Activated CD8-positive, alpha-beta memory T cell treated with anti-CD3 and anti-CD28 coated beads, Interleukin-2, amount 50 U/mL, for 24 hours (primary cell): ENCODE measurements around the gene CABP4.
"Not testable (repeated sequence)": the region's sequence is repeated elsewhere in the genome, so short reads cannot be mapped to it uniquely, and the experiment has no call there.

Source experiments
- DNase-seq: peaks from one replicate; pipeline ENCODE4 v3.0.0-alpha.2; 2020; ENCODE audit errors: extremely low read depth

CABP4 gene

DNA sequence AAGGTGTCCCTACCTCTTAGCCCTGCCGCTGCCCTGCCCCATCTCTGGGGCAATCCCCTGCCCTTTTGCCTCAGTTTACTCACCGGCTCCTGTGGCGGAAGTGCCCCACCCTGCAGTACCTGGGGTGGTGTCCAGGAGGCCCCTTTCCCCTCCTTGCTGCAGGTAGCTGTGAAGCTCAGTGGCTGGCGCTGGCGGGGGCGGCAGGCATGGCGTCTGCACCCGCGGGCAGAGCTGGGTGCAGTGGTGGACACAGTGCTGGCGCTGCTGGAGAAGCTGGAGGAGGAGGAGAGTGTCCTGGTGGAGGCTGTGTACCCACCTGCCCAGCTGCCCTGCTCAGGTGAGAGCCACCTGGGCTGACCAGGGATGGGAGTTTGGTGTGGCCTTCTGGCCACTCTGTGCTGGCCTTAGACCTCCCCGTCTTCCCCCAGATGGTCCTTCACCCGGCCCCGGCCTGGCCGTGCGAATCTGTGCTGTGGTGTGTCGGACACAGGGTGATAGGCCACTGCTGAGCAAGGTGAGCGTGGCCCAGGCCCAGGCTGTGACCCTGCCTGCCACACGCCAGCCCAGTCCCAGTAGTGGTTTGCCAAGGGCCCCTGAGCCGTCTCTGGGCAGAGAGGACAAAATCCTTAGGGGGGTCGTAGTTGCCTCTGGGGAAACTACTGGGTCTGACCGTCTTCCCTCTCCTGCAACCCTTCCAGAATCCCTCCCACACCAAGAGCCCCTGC lies 35.7 kb upstream of the CABP4 start:
- no peak for DNase-seq

DNA sequence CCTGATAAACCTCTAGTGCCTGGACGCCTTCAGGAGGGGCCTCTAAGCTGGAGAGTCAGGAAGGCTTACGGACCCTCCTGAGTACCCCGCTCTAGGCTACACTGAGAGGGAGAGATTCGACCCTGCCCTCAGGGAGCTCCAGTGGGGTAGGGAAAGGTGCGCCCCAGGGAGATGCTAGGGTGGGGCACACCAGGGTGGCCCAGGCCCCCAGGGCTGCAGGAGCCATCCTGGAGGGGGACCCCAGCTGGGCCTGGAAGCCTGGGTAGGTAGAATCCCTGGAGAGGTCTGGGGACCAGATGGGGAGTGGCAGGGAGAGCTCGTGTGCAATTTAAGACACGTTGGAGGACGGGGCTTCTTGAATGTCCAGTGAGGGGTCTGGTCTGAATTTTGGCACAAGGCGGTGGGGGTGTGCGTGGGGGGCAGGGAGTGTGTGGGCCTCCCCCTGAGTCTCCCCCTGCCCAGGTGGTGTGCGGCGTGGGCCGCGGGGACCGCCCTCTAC lies 35.0 kb upstream of the CABP4 start:
- DNase-seq, result no peak

DNA sequence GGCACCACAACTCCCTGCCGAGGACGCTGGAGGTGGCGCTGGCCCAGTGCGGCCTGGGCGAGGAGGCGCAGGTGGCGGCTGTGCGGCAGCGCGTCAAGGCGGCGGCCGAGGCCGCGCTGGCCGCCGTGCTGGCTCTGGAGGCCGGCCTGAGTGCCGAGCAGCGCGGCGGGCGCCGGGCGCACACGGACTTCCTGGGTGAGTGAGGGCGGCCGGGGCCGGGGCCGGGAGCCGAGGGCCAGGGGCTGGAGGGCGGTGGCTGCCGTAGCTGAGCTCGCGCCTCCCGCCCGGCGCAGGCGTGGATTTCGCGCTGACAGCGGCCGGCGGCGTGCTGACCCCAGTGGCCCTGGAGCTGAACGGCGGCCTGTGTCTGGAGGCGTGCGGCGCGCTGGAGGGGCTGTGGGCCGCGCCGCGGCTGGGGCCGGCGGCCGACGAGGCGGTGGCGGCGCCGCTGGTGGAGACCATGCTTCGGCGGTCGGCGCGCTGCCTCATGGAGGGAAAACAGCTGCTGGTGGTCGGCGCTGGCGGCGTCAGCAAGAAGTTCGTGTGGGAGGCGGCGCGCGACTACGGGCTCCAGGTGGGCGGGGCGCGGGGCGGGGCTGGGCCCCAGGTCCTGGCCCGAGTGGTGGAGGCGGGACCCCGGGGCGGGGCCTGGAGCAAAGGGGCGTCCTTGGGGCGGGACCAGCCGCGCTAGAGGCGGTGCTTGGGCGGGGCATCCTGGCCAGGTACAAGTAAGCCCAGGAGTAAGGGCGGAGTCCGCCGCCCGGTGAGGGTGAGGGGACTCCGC lies 34.3 kb upstream of the CABP4 start:
- DNase-seq, result peak; percentile 93

DNA sequence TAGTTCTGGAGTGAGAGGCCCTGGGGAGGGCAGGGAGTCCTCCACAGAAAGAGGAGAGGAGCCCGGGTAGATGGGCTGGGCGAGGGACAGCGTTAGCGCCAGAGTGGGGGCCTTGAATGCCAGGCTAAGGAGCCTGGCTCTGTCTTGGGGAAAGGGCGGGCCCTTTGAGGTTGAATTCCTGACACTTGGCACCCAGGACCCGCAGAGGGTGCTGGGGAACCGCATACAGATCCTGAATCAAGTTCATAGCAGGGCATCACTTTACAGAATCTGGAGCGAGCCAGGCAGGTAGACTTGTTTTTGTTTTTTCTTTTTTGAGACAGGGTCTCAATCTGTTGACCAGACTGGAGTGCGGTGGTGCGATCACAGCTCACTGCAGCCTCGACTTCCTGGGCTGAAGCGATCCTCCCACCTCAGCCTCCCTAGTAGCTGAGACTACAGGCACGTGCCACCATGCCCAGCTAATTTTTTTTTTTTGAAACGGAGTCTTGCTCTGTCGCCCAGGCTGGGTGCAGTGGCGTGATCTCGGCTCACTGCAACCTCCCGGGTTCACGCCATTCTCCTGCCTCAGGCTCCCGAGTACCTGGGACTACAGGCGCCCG lies 33.6 kb upstream of the CABP4 start:
- DNase-seq, result no peak

DNA sequence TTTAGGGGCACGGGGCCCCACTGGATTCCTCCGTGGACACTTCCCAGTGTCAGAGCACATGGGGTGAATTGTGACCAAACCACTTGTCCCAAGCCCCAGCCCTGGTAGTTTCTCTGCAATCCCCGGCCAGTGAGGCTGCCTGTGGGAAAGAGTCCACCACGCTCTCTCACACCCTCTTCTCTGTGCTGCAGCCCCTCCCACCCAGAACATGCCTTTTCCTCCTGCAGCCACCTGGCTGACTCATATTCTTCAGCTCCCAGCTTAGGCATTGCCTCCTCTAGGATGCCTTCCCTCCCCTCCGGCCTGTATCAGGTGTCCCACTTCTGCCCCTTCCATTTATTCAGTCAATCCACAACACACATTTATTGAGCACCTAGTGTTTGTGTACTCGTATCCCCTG lies 32.3 kb upstream of the CABP4 start:
- DNase-seq, result no peak

DNA sequence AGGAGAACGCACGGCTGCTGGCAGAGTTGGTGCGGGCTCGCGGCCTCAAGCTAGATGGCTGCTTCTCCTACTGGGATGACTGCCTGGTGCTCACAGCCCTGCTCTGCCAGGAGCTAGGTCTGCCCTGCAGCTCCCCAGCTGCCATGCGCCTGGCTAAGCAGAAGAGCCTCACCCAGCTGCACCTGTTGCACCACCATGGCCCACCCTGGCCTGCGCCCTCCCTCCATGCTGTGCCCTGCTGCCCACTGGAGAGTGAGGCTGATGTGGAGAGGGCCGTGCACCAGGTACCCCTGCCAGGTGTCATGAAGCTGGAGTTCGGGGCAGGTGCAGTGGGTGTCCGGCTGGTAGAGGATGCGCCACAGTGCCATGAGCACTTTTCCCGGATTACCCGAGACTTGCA lies 31.7 kb upstream of the CABP4 start:
- no peak for DNase-seq

DNA sequence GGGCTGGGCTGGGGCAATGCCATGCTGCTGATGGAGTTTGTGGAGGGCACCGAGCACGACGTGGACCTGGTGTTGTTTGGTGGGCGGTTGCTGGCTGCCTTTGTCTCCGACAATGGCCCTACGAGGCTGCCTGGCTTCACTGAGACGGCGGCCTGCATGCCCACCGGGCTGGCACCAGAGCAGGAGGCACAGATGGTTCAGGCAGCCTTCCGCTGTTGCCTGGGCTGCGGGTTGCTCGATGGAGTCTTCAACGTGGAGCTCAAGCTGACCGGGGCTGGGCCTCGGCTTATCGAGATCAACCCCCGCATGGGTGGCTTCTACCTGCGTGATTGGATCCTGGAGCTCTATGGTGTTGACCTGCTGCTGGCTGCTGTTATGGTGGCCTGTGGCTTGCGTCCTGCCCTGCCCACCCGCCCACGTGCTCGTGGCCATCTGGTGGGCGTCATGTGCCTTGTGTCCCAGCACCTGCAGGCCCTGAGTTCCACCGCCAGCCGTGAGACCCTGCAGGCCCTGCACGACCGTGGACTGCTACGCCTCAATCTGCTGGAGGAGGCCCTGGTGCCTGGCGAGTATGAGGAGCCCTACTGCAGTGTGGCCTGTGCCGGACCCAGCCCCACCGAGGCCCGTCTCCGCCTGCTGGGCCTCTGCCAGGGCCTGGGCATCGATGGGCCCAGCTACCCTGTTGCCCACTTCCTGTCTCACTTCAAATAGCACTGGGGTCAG lies 31.1 kb upstream of the CABP4 start:
- no peak for DNase-seq

DNA sequence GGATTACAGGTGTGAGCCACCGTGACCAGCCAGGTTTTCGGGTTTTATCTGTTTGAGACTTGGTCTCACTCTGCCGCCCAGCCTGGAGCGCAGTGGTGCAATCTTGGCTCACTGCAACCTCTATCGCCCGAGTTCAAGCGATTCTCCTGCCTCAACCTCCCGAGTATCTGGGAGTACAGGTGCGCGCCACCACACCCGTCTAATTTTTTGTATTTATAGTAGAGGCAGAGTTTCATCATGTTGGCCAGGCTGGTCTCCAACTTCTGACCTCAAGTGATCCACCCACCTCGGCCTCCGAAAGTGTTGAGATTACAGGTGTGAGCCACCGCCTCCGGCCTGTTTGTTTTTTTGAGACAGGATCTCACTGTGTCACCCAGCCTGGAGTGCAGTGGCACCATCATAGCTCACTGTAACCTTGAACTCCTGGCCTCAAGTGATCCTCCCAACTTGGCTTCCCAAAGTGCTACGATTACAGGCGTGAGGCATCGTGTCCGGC lies 27.7 kb upstream of the CABP4 start:
- not testable (repeated sequence) for DNase-seq

DNA sequence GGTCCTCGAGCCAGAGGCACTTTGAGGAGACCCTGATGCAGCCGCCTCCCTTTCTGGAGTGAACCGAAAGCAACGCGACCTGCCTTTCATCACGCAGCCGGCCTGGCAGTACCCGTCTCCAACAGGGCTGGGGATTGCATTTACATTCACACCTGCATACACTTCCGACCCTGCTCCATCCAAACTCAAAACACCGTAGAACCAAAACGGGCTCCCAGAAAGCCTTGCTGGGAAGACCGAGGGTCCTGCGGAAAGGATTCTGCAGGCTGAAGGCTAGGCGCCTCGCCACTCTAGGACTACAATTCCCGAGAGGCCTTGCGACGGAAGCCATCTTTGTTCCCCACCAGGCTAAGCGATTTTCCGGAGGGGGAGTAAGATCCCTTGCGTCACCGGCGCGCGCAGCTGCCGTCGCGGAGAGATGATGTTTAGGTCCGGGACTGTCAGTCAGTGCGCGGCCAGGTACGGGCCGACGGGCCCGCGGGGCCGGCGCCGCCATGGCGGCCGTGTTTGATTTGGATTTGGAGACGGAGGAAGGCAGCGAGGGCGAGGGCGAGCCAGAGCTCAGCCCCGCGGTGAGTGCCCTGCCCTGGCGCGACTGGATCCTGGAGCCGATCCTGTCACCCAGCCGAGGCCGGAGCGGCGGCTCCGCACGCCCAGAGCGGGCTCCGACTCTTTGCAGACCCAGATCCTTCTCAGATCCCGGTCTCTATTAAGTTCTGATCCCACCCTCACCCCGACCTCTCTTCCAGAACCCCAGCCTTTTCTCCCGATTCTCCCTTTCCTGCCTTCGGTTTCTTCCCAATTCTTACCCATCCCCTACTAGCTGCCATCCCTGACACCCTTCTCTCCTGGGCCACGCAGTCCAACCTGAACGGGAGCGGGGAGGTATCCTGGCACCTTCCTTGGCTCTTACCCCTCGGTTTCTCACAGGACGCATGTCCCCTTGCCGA lies 26.8 kb upstream of the CABP4 start, which contains the start of gene RPS6KB2:
TSS of gene RPS6KB2 (plus strand) at position 443 of the 950 bp plus-strand sequence. CDS start at position 495, 52 bp downstream.
- peak; percentile 100 for DNase-seq

DNA sequence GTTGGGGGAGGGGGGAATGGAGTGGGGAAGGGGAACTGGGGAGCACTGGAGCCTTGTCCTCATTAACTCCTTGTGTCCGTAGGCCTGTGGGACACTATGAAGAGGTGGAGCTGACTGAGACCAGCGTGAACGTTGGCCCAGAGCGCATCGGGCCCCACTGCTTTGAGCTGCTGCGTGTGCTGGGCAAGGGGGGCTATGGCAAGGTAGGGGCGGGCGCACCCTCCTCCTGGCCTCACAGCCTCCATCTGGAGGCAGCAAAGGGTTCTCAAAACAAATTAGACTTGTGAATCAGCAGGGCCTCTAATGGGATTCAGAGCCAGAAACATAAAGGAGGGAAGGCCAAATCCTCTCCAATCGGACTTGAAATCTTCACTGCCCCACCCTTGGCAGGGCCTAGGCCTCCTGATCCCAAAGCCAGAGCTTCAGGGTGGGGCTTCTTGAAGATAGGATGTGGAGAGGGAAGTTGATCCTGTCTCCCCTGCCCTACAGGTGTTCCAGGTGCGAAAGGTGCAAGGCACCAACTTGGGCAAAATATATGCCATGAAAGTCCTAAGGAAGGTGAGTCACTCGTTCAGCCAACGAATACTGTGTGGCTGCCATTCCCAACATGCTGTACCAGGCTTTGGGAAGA lies 26.0 kb upstream of the CABP4 start:
- DNase-seq, result no peak

DNA sequence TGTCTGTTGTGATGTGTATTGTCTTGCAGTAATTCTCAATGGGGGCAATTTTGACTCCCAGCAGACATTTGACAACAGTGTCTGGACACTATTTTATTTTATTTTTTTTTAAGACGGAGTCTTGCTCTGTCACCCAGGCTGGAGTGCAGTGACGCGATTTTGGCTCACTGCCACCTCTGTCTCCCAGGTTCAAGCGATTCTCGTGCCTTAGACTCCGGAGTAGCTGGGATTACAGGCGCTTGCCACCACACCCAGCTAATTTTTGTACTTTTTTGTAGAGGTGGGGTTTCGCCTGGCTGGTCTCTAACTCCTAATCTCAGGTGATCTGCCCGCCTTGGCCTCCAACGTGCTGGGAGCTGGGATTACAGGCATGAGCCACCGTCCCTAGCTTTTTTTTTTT lies 25.4 kb upstream of the CABP4 start:
- no peak for DNase-seq

DNA sequence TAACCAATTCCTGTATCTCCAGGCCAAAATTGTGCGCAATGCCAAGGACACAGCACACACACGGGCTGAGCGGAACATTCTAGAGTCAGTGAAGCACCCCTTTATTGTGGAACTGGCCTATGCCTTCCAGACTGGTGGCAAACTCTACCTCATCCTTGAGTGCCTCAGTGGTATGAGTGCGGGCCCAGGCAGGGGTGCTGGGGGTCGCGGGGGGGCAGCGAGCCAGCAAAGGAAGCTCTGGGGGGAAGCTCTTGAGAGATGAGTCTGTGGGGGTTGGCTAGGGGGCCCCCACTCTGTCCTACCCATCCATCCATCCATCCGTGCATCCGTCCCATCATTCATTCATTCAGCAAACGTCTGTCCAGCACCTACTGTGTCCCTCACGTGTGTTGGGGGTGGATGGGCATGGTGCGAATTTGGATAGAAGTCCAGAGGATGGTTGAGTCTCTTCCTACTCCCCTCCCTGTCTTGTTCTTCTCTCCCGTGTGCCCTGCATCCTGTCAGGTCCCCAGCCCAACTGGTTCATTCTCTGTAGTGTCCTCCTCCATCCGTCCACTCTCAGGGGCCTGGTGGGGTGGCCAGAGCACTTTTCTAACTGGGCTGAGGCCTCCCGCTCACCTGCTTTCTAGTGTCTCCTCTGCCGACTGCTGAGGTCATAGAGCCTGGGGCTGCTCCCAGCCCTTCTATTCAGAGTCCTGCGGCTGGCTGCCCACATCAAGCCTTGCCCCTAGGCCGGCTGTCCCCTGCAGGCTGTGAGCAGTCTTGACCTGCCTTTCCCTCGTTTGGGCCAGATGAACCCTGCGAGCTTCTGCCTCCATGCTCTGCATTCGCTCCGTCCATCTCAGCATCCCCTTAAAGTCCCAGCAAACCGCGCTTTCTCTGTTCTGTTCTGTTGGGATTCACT lies 23.6 kb upstream of the CABP4 start:
- no peak for DNase-seq

DNA sequence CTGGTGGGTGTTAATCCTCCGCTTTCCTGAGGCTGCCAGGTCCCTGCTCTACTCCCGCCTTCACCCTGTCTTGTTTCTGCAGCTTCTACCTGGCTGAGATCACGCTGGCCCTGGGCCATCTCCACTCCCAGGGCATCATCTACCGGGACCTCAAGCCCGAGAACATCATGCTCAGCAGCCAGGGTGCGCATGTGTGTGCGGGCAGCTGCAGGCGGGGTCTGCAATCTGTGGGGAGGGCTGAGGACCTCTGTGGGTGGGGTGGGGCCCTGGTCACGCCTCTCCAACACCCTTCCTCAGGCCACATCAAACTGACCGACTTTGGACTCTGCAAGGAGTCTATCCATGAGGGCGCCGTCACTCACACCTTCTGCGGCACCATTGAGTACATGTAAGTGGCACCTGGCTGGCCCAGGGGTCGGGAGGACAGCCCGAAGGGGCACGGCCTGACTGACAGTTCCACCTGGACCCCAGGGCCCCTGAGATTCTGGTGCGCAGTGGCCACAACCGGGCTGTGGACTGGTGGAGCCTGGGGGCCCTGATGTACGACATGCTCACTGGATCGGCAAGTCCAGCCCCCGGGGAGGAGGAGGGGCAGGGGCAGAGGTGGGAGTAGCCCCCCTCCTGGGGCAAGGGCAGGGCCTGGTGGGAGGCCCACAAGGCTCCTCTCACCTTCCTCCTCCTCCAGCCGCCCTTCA lies 22.4 kb upstream of the CABP4 start:
- no peak for DNase-seq

DNA sequence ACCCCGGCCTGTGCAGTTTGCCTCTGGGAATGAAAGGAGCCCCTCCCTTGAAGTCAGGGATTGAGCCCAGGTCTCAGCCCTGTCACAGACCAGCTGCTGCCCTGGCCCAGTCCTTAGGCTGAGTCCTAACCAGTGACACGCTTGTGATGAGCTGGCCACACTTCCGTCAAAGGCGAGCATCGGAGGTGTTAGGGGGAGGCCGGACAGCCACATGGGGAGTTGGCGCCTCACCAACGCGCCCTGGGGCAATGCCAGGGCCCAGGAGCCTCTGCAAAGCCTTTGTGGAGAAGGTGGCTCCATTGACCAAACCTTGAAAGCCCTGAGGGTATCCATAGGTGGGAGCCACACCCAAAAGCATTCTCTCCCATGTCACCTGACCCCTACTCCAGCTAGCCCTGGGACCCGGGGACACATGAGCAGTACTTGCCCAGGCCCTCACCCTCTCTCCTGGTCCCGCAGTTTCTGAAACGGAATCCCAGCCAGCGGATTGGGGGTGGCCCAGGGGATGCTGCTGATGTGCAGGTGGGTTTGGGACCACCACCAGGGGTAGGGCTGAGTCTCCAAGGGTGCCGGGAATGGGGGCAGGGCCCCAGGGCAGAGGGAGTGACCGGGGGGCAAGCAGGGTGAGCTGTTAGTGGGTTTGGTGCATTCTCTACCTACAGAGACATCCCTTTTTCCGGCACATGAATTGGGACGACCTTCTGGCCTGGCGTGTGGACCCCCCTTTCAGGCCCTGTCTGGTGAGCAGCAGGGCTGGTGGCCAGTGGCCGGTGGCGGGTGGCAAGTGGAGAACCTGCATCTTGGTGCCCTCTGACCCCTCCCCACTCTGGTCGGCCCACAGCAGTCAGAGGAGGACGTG lies 21.4 kb upstream of the CABP4 start:
- DNase-seq, result no peak

DNA sequence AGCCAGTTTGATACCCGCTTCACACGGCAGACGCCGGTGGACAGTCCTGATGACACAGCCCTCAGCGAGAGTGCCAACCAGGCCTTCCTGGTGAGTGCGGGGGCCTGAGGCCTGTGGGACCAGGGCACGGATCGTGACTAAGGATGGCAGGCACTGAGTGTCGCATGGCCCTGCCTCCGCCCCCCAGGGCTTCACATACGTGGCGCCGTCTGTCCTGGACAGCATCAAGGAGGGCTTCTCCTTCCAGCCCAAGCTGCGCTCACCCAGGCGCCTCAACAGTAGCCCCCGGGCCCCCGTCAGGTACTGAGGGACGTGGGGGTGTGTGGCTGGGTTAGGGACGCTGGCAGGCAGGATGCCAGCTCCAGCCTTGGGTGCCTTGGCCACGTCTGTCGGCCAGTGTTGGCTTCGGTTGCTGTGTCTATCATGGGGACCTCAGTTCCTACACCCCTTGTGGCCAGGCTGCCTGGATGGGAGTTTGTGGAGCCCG lies 20.7 kb upstream of the CABP4 start:
- no peak for DNase-seq

DNA sequence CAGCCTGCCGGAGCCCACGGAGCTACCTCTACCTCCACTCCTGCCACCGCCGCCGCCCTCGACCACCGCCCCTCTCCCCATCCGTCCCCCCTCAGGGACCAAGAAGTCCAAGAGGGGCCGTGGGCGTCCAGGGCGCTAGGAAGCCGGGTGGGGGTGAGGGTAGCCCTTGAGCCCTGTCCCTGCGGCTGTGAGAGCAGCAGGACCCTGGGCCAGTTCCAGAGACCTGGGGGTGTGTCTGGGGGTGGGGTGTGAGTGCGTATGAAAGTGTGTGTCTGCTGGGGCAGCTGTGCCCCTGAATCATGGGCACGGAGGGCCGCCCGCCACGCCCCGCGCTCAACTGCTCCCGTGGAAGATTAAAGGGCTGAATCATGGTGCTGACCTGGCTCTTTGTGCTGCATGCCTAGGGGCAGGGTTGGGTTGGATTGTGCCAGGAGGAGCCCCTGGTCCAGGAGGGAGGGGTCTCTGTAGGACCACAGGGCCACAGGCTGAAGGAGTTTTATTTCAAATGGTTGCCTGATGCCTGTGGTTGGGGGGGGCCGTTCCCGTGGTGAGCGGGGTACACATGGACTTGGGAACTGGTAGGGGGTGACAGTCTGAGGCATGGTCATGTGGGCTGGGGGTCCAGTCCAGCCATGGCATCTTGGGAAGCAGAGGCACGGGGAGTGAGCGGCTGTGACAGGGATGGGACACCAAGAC lies 20.0 kb upstream of the CABP4 start:
- DNase-seq, result no peak
